SH-SY5Y (cell line): ENCODE measurements around the gene AMZ2.

ENCODE experiments used
- GATA2 ChIP-seq: IDR thresholded peaks from 2 replicates; pipeline ENCODE4 v1.6.1; 2011; ENCODE audit warnings: mild to moderate bottlenecking, low read depth, low read length
- GATA3 ChIP-seq: IDR thresholded peaks from 2 replicates; pipeline ENCODE4 v1.6.1; 2011; ENCODE audit warnings: low read depth, mild to moderate bottlenecking, low read length, moderate library complexity

Gene AMZ2, protein sequence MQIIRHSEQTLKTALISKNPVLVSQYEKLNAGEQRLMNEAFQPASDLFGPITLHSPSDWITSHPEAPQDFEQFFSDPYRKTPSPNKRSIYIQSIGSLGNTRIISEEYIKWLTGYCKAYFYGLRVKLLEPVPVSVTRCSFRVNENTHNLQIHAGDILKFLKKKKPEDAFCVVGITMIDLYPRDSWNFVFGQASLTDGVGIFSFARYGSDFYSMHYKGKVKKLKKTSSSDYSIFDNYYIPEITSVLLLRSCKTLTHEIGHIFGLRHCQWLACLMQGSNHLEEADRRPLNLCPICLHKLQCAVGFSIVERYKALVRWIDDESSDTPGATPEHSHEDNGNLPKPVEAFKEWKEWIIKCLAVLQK

DNA sequence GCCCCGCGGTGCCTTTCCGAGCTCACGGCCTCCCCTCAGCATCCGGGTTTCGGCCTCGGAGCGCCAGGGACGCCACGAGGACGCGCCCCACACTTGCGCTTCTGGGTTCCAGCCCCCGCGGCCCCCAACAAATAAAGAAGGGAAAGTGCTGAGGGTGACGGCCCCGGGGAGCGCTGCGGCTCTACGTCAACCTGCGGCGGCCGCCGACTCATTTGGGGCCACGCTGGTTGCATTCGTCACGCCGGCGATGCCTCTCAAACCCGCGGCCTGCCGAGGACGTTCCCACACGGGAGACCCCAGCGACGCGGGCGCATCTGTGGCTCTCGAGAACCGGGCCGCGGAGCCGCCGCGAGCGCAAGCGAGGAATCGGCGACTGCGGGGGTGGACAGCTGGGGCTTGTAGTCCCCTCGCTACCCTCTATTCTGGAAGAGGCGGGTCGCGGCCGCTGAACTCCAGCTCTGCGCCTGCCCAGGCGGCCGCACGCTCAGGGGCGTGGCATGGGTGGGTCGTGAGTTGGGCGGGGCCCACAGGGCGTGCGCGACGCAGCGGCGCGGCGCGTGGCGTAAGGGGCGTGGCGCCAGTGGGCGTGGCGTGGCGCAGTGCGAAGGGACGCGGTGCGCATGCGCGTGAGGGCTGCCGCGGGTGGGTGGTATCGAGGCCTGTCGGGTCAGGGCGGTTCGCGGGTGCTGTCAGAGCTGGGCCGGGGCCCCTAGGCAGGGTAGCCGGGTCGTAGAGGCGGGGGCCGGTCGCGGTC lies at the start of gene AMZ2:
AMZ2 (plus strand) TSS at position 599 of the 754 bp plus-strand sequence. CDS start 2,145 bp downstream, outside the sequence.
- no peak; the same call in 1 of the 2 replicates for TF ChIP-seq GATA2
- TF ChIP-seq GATA3: no peak

DNA sequence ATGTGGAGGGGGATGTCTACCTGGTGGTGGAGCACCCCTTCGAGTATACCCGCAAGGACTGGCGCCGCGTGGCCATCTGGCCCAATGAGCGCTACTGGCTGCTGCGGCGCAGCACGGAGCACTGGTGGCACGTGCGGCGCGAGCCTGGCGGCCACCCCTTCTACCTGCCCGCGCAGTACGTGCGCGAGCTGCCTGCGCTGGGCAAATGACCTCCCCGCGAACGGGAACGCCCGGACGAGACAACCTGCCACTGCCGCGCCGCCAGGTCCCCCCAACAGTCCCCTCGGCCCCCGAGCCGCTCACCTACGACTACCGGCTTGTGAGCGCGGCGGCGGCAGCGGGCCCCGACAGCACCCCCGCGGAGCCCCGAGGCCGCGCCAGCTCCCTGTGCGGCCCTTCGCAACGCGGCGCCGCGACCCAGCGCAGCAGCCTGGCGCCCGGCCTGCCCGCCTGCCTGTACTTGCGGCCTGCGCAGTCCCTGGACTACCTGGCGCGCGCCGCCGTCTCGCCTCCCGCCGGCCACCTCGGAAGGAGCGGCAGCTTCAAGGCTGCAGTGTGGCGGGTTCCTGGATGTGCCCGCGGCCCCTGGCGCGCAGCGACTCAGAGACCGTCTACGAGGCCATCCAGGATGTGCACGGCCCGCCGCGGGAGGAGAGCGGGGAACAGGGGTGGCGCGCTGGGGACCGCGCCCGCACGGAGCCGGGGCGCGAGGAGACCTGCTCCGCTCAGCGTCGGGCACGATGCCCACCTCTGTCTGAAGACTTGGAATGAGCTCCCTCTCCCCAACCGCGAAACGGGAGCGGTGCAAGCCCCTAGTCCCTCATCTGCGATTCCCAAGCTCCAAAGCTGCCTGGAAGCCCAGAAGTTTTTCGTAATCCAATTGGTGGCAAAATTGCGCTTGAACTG lies 48.7 kb upstream of the AMZ2 start:
- TF ChIP-seq GATA3 (no peak), GATA2 (no peak)

DNA sequence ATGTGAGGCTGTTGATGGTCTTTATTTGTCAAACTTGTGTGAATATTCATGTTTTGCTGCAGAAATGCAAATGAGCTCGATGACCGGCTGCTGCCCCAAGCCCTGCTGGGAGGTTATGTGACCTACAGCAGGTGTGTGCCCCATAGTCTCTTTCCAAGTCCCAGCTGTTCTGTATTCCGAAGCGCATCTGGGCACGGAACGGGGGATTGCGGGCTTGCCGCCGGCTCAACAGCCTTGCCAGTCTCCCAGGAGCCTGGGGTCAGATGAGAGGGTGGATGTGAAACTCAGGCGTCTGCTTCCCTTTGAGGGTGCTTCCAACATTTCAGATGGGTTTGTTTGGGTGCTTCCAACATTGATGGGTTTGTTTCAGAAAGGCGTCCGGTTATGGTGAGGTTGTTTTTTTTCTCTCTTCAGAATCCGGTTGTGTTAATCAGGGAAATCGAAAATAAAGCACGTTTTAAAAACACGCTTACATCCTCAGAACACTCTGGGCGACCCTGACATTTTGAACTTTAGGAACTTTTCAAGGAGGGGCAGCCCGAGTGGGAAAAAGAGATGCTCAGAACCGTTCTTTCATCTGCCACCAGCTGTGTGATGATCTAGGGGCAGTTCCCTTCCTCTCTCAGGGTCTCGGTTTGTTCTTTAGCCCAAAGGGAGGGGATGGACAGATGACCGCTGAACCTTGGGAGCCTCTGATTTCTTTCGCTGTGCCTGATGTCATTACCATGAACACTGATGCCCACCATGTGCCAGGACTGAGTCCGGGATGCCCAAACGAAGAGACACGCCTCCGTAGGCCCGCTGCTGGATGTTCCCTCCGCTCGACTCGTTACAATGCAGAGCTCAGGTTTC lies 47.8 kb upstream of the AMZ2 start:
- no peak for TF ChIP-seq GATA2
- TF ChIP-seq GATA3: no peak

- TF ChIP-seq GATA3 (no peak), GATA2 (no peak)
Observed at GRCh38 chr17:68200689-68201417, 47.0 kb upstream of the AMZ2 start.

GRCh38 chr17:68204736-68205135 lies 43.1 kb upstream of the AMZ2 start:
- no peak for TF ChIP-seq GATA2
- TF ChIP-seq GATA3: no peak

DNA sequence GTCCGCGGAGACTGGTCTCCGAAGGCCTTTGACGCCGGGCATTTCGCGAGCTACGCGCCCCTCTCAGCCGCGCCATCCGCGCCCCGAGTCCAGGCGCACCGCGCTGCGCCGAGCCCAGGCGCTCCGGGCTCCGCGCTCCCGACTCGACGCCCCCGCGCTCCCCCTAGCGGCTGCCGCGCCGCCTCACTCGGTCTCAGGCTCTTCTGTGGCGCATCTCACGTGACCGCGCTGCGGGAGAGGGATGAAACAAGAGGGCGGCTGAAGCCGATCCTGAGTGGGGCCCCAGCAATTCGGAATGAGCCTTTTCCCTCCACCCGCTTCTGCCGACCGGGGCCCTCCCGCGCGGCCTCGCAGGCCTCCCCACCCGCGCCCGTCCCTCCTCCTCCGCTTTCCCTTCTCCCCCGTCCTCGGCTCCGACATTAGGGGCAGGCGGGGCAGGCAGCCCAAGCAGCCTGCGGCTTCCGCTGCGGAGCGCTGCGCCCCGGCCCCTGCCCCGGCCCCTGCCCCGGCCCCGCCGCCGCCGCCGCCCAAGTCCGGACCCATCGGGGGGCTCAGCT lies 42.5 kb upstream of the AMZ2 start:
- no peak for TF ChIP-seq GATA2
- TF ChIP-seq GATA3: no peak

DNA sequence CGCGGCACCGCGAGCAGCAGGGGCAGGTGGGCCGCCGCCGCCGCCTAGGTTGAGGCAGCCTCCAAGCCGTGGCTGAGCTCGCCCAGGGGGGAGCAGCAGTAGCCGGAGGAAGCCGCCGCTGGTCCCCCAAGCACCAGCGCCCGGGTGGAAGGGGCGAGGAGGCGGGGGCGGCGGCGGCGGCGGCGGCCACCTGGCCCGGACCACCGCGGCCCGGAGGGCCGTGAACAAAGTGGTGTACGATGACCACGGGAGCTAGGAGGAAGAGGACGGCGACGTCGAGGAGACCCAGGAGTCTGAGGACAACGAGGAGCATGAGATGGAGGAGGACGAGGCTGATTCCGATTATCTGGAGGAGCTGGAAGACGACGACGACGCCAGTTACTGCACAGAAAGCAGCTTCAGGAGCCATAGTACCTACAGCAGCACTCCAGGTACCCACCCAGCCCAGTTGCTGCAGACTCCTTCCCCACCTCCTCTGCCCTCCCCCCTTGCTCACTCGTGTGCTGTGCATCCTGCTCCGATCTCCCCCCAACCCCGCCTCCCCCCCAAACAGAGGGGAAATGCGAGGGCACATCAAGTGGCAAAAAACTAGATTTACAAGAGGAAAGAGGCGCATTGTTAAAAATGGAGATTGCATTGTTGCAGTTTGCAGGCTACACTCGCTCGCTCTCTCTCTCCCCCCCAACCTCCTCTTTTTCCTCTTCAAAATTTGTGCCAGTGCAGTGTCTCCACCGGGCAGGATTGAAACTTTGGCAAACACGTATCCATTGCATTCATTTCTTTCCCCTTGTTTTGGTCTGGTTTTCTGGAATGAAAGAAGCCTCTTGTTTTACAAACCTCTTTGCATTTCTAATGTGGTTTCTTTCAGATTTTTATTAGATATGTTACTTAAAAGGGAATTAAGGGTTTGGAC lies 41.8 kb upstream of the AMZ2 start:
- no peak for TF ChIP-seq GATA3
- no peak for TF ChIP-seq GATA2

DNA sequence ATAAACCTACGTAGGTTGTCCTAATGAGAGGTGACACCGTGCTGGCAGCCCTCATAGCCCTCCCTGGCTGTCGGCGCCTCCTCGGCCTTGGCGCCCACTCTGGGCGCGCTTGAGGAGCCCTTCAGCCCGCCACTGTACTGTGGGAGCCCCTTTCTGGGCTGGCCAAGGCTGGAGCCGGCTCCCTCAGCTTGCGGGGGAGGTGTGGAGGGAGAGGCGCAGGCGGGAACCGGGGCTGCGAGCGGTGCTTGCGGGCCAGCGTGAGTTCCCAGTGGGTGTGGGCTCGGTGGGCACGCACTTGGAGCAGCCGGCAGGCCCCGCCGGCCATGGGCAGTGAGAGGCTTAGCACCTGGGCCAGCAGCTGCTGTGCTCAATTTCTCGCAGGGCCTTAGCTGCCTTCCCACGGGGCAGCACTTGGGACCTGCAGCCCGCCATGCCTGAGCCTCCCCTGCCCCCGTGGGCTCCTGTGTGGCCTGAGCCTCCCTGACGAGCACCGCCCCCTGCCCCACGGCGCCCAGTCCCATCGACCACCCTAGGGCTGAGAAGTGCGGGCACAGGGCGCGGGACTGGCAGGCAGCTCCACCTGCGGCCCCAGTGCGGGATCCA lies 40.1 kb upstream of the AMZ2 start:
- TF ChIP-seq GATA3 (no peak), GATA2 (no peak)

DNA sequence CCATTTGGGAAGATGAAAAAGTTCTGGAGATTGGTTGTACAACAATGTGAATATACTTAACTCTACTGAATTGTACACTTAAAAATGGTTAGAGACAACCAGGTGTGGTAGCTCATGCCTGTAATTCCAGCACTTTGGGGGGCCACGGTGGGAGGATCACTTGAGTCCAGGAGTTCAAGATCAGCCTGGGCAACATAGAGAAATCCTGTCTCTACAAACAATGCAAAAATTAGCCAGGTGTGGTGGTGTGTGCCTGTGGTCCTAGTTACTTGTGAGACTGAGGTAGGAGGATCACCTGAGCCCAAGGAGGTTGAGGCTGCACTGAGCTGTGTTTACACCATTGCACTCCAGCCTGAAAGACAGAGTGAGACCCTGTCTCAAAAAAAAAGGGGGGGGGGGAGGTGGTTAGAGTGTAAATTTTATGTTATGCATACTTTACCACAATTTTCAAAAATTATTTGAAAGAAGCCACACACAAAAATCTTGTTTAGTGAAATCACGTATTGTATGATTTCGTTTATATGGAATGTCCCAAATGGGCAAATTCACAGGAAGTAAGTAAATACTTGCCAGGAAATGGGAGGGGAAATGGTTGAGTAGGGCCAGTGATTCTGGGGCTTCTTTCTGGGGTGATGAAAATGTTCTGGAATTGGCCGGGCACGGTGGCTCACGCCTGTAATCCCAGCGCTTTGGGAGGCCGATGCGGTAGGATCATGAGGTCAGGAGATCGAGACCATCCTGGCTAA lies 37.1 kb upstream of the AMZ2 start:
- TF ChIP-seq GATA3 (no peak), GATA2 (no peak)

- TF ChIP-seq GATA2 (no peak), GATA3 (no peak)
Observed at GRCh38 chr17:68221786-68222185, 26.1 kb upstream of the AMZ2 start.
